Endothelial cell (in vitro differentiated cells): ENCODE measurements around the gene CEBPA. TPM values are rescaled to one million over a fixed set of nuclear protein-coding genes. Genes with fewer than 3 reads are reported as not detected.

ENCODE experiments used
- DNase-seq: peaks from one replicate; pipeline ENCODE4 v3.0.0; 2021; ENCODE audit warnings: low spot score
- H3K27ac Mint-ChIP-seq: one replicate; pipeline ENCODE4 v1.8.0; 2021; ENCODE audit warnings: mixed read lengths, inconsistent platforms; ENCODE audit not compliant: unreplicated experiment
- H3K27me3 Mint-ChIP-seq: one replicate; pipeline ENCODE4 v1.8.0; 2021; ENCODE audit warnings: mild to moderate bottlenecking, moderate library complexity, mixed read lengths, inconsistent platforms; ENCODE audit not compliant: unreplicated experiment
- H3K36me3 Mint-ChIP-seq: one replicate; pipeline ENCODE4 v1.8.0; 2021; ENCODE audit warnings: mild to moderate bottlenecking, low read depth, mixed read lengths, inconsistent platforms; ENCODE audit not compliant: unreplicated experiment
- H3K4me1 Mint-ChIP-seq: one replicate; pipeline ENCODE4 v1.8.0; 2021; ENCODE audit warnings: mild to moderate bottlenecking, mixed read lengths, inconsistent platforms; ENCODE audit not compliant: unreplicated experiment
- H3K4me3 Mint-ChIP-seq: one replicate; pipeline ENCODE4 v1.8.0; 2021; ENCODE audit warnings: mild to moderate bottlenecking, mixed read lengths, inconsistent platforms; ENCODE audit not compliant: unreplicated experiment
- H3K9me3 Mint-ChIP-seq: one replicate; pipeline ENCODE4 v1.8.0; 2021; ENCODE audit warnings: mixed read lengths, inconsistent platforms; ENCODE audit not compliant: unreplicated experiment
- CTCF ChIP-seq: fragments of 200-600 bp; sonication (generic); IDR thresholded peaks from one replicate; pipeline ENCODE4 v1.5.0; 2021; ENCODE audit warnings: antibody characterized with exemption; ENCODE audit not compliant: unreplicated experiment
- total RNA-seq: library from RNA; stranded (reverse); fragmentation: NEBNext Ultra II Directional; extraction: Animal tissue kit (Norgen Biotek cat#: 25700); gene quantifications from one replicate; pipeline ENCODE4 v1.2.1, GENCODE V29; 2021; ENCODE audit not compliant: unreplicated experiment

CEBPA gene
- total RNA-seq, 1 donor from 2014 or later: 0.59 TPM

GRCh38 chr19:33291623-33292534 lies 10.5 kb downstream of the CEBPA start:
- no peak for DNase-seq
- no peaks in the 10 kb centered on the region for H3K9me3 Mint-ChIP-seq
- peaks cover 5% of the 10 kb centered on the region for H3K36me3 Mint-ChIP-seq
- H3K4me3 Mint-ChIP-seq: no peak overlapping the region
- H3K4me1 Mint-ChIP-seq: no peaks in the 10 kb centered on the region
- H3K27me3 Mint-ChIP-seq: peaks cover 5% of the 10 kb centered on the region
- no peak overlapping the region for H3K27ac Mint-ChIP-seq
- no peak for TF ChIP-seq CTCF

- H3K9me3 Mint-ChIP-seq: no peaks in the 10 kb centered on the region
- no peak overlapping the region for H3K4me3 Mint-ChIP-seq
- H3K27me3 Mint-ChIP-seq: peaks cover 5% of the 10 kb centered on the region
- no peak for DNase-seq
- peaks cover 8% of the 10 kb centered on the region for H3K36me3 Mint-ChIP-seq
- TF ChIP-seq CTCF: no peak
- no peak overlapping the region for H3K27ac Mint-ChIP-seq
- no peaks in the 10 kb centered on the region for H3K4me1 Mint-ChIP-seq
These were observed 11.2 kb downstream of the CEBPA start for GRCh38 chr19:33290956-33291622.

- no peaks in the 10 kb centered on the region for H3K9me3 Mint-ChIP-seq
These were observed 12.1 kb downstream of the CEBPA start for GRCh38 chr19:33290082-33290815.

GRCh38 chr19:33289261-33289660 lies 13.1 kb downstream of the CEBPA start:
- peaks cover 6% of the 10 kb centered on the region for H3K27me3 Mint-ChIP-seq
- no peaks in the 10 kb centered on the region for H3K4me1 Mint-ChIP-seq
- H3K36me3 Mint-ChIP-seq: peaks cover 8% of the 10 kb centered on the region
- no peaks in the 10 kb centered on the region for H3K9me3 Mint-ChIP-seq
- TF ChIP-seq CTCF: no peak
- H3K4me3 Mint-ChIP-seq: no peak overlapping the region
- H3K27ac Mint-ChIP-seq: no peak overlapping the region
- no peak for DNase-seq

More at GRCh38 chr19:33290082-33290815, 12.1 kb downstream of the CEBPA start:
- TF ChIP-seq CTCF: no peak
- peaks cover 5% of the 10 kb centered on the region for H3K27me3 Mint-ChIP-seq
- no peaks in the 10 kb centered on the region for H3K4me1 Mint-ChIP-seq
- no peak for DNase-seq
- H3K4me3 Mint-ChIP-seq: no peak overlapping the region
- peaks cover 8% of the 10 kb centered on the region for H3K36me3 Mint-ChIP-seq
- H3K27ac Mint-ChIP-seq: no peak overlapping the region
